Stimulated activated CD8-positive, alpha-beta memory T cell treated with anti-CD3 and anti-CD28 coated beads, Interleukin-4, amount 100 ng/mL, for 4 hours (primary cell): ENCODE measurements around the gene LRRC3.

Source experiments
- DNase-seq, 2 donors: peaks; one replicate each; pipeline ENCODE4 v3.0.0-alpha.2; 2020; ENCODE audit warnings: low read depth in 2 of 2, low spot score in 1 of 2

LRRC3 gene

DNA sequence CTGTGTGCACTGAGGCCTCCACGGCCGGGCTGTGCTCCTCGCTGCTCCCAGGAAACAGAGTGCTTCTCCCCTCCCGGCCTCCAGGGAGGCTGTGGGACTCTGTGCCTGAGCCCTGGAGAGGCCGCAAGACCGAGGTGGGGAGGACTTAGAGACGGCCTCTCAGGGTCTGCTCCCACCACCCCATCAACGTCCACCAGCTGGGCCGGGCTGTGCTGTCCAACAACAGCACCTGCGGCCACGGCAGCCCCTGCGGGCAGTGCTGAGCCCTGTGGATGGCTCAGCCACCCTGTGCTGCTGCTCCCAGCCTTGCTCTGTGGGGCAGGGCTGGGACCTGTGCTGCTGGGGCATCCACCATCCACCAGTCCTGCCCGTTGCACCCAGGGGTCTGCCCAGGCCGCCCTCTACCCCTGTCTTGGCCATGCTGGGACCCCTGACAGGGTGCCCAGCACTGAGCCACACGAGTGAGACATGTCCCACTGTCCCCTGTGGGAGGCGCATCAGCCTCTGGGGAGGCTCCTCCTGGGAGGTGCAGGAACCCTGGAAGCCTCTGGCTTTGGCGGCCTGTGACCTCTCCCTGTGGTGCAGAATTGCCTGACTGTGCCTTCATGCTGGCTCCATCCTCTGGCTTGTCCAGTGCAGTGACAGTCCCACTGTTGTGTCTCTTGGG is 31.2 kb upstream of the LRRC3 start:
- DNase-seq, result no peak

DNA sequence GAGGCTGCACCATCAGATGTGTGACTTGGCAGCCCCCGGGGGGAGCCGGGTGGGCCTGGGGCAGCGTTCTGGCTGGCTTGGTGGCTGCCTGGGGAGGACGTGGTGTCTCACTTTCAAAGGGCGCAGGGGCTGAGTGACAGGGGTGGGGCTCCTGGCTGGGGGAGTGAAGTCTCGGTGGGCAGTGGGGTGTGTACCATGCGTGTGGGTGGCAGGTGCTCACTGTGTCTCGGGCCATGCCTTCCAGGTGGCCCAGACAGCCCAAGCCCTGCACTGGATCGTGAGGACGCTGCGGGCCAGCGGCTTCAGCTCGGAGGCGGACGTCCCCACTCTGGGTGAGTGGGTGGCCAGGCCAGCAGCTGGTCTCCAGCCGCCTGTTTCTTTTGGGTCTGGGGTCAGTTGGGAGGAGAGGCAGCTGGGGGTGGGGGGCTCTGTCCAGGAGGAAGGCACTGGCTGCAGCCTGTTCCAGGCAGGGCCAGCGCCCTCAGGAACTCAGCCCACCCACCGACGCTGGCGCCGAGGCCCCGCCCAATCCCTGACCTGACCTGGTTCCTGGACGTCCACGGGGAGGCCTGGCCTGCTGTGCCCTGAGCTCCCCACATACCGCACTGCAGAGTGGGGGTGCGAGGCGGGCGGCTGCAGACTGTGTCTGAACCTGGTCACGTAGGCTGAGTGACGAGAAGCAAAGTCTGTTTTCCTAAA is 30.6 kb upstream of the LRRC3 start:
- DNase-seq, result no peak

DNA sequence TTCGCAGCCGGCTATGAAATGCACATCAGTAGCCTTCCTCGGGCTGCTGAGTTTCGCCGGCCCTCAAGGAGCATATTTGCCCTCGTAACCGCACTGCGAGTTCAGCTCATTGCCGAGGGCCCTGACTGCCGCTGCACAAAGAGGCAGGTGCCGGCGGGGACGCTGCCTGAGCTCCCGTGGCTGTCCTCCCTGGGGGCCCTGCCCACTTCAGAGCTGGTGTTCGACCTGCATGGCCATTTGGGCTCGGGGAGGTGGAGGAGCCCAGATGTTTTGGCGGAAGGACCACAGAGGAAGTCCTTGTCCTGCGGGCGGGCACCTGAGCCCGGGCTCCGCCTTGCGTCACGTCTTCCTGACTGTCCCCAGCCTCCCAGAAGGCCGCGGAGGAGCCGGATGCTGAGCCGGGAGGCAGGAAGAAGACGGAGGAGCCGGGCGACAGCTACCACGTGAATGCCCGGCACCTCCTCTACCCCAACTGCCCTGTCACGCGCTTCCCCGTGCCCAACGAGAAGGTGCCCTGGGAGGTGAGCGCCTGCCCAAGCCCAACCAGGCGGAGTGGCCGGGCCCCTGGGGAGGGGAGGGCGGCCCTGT is 29.9 kb upstream of the LRRC3 start:
- no peak for DNase-seq

DNA sequence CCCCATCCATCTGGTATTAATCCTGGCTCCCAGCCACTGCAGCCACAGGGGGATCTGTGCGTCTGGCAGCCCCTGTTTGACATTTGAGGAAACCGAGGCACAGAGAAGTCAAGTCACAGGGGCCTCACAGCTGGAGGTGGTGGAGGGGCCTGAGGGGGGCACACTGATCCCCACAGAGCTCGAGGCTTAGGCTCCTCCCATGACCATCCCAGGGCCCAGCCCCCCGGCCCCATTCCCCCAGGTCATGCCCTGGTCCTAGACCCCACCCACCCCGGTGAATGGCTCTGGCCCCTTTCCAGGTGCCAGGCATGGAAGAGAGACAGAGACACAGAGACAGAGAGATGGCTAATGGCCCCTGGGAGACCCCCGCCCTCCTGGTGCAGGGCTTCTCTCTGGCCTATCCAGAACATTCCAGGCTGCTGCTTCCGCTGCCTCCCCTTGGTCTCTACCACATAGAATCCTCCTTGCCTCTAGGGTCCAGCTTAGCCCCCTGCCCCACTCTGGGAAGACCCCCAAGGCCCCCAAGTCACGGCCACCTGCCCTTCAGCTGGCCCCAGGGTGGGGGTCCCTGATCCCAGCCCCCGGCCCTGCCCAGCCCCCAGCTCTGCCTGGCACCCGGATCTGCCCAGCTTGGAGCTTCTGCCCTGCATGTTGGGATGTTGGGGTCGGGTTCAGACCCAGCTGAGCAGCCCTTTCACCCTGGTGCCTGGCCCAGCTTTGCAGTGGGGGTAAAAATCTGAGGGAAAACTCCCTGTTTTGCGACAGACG is 29.2 kb upstream of the LRRC3 start:
- no peak for DNase-seq

DNA sequence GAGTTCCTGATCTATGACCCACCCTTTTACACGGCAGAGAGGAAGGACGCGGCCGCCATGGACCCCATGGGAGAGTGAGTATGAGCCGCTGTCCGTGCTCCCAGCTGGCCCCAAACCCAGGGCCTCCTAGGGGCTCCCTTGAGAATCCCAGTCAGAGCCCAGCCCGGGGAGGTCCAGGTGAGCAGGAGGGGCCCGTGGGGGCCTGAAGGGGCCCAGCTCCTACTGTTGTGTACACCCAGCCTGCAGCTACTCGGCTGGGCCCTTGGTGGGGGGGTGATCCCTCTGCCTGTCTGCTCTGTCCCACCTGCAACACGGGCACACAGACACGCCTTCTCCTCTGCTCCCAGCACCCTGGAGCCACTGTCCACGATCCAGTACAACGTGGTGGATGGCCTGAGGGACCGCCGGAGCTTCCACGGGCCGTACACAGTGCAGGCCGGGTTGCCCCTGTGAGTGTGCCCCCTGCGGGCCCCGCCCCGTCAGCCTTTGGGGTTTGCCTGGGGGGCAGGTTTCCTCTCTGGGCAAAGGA is 28.6 kb upstream of the LRRC3 start:
- DNase-seq, result no peak

DNA sequence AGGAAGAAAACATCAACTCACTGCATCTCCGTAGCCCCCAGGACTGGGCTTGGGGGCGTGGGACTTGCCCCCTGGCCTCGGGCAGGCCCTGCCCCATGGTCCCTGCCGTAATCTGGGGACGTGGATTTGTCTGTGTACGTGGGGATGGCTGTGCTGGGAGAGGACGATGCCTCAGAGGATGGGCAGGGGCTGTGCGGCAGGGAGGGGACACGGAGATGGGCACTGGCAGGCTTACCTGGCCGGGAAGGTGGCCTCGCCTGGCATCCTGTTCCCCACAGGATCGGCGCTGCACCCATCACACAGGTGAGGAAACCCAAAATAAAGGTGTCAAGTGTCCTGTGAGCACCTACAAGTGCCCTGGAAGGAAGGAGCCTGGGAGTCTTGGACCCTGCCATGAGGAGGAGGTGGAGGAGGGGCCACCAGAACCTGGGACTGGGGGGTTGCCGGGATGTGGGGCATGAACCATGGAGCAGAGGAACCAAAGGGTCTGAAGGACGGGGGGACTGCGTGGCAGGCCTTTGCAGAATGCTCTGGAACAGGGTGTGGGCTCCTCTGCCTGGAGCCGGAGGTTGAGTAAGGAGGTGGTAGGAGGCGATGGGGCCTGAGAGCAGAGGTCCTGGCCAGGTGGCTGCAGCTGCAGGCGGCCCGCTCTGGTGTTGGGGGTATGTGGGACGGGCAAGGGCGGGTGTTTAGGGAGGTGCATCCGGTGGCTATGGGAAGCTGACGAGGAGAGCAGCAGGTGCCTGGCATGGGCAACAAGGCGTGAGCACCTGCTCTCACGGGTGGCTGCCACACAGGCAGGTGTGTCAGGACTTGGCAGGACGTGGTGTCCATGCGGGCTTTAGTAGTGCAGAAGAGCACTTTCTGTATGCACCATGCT is 27.8 kb upstream of the LRRC3 start:
- DNase-seq, result no peak

DNA sequence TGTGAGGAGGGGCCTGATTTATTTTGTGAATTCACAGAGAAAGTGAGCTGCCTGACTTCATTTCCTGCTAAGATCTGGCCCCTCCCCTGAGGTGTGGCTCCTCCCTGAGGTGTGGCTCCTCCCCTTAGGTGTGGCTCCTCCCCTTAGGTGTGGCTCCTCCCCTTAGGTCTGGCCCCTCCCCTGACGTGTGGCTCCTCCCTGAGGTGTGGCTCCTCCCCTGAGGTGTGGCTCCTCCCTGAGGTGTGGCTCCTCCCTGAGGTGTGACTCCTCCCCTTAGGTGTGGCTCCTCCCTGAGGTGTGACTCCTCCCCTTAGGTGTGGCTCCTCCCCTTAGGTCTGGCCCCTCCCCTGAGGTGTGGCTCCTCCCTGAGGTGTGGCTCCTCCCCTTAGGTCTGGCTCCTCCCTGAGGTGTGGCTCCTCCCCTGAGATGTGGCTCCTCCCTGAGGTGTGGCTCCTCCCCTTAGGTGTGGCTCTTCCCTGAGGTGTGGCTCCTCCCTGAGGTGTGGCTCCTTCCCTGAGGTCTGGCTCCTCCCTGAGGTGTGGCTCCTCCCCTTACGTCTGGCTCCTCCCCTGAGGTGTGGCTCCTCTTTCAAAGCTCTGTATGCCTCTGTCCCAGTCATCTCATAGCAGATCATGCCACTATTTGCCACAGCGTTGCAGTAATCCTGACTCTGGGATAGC is 26.9 kb upstream of the LRRC3 start:
- no peak for DNase-seq

DNA sequence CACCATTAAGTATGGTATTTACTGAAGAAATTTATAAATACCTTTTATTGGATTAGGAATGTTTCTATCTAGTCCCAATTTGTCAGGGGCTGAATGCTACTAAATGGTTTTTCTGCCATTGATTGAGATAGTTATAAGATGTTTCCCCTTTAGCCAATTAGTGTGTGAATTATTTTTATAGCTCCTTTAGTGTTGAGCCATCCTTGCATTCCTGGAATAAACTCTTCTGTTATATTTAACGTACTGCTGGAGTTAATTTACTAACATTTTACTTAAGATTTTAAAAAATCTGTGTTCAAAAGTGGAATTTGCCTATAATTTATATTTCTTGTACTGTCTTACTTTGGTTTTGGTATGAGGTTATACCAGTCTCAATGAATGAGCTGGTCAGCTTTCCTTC is 25.4 kb upstream of the LRRC3 start:
- no peak for DNase-seq

DNA sequence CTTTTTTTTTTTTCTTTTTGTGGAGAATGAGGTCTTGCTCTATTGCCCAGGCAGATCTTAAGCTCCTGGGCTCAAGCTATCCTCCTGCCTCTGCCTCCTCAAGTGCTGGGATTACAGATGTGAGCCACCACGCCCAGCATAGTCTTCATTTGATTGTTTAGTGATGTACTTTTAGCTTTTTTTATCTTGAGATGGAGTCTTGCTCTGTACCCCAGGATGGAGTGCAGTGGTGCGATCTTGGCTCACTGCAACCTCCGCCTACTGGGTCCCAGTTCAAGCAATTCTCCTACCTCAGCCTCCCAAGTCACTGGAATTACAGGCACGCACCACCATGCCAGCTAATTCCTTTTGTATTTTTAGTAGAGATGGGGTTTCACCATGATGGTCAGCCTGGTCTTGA is 24.0 kb upstream of the LRRC3 start:
- DNase-seq, result no peak

DNA sequence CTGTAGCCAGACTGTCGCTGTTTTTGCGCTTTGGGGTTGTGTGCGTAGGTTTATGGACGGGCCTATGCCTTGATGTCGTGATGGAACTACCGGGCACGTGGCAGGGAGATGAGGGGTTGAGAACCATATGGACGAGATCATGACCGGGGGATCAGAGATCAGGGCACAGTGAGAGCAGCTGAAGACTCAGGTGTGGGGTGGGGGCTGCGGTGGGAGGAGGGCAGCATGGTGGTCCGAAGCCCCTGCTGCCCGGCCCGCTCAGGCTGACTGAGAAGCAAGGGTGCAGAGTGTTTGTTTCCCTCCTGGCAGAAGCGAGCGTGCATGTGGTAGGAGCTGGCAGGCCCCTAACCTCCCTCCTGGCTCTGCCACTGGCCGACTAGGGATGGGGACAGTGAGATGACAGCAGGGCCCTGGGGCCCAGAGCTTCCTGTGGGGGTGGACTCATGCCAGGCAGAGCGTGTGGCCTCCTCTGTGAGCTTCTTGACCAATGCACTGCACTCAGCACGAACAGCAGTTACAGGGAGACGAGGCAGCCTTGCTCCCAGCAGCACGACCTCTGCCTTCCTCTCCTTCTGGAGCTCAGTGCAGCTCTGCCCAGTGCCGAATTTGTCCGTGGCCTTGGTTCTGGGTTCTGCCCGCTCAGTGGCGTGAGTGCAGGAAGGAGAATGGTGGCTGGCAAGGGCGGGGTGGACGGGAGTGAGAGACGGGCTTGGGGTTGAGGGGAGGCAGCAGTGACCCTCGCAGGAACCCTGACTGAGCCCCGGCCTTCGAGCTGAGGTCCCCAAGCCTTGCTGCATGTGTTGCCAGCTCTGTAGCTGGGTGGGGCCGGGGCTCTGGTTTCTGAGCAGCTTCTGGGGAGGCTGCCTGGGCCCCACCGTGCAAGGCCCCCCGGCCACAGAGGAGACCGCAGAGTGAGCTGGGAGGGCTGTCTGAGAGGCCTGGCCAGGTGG is 22.2 kb upstream of the LRRC3 start:
- no peak for DNase-seq

DNA sequence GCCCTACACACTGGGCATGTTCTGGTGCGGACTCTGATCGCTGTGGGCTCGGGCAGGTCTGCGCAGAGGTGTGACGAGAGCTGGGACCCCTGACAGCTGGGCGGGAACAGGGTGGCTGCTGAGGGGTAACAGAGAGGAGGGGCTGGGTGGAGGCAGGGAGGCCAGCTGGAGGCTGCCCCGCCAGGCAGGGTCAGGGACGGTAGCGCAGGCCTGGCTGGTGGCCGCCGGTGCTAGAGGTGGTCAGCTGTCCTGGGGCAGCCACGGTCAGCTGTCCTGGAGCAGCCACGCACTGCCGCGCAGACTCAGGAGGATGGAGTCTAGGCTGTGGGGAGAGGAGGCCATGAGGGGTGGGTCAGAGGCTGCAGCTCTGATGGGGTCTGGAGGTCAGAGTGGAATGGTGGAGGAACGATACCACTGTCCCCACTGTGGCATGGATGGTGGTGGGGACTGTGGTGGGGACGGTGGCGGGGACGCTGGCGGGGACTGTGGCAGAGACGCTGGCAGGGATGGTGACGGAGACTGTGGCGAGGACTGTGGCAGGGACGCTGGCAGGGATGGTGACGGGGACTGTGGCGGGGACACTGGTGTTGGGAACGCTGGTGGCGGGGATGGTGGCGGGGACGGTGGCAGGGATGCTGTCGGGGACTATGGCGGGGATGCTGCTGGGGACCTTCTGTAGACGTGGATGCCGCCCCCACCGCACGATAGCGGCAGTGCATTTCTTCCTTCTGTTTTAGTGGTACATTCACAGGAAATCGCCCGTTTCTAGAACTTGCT is 21.3 kb upstream of the LRRC3 start:
- DNase-seq, result no peak

DNA sequence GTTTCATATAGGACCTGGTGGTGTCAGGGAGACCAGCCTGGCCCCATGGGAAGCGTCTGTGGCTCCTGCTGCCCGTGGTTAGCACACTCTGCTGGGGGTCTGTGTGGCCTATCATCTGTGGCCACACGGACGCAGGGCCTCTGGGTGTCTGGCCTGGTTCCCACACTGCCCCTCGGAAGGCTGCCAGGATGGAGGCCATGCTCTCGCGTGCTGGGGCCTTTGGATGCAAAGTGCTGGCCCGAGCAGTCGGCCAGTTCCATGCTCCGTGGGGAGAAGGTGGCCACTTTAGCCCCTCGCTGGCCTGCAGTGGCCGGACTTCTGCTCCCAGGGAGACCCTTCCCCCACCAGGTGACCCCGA is 20.8 kb upstream of the LRRC3 start:
- DNase-seq, result no peak

DNA sequence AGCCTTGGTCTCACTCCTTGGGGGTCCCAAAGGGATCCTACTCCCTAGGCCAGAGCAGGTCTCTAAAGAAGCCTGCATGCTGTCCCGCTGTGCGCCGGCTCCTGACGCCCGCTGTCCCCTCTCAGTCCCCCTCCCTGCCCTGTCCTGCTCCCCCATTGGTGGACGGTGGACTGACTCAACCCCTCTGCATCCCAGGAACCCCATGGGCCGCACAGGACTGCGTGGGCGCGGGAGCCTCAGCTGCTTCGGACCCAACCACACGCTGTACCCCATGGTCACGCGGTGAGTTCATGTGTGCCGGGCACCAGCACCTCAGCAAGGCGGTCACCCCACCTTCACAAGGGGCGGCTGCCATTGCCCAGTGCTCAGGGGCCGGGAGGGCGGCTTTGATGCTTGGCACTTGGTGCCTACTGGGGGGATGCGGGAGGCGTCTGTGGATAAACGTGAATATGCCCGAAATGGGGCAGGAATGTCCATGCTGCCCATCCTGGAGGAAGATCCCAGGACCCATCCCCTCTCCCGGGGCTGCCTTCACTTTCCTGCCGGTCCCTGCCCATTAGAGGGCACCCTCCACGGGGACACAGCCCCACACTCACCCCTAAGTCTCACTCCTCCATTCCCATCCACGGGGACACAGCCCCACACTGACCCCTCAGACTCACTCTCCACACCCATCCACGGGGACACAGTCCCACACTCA is 20.2 kb upstream of the LRRC3 start:
- DNase-seq, result no peak

DNA sequence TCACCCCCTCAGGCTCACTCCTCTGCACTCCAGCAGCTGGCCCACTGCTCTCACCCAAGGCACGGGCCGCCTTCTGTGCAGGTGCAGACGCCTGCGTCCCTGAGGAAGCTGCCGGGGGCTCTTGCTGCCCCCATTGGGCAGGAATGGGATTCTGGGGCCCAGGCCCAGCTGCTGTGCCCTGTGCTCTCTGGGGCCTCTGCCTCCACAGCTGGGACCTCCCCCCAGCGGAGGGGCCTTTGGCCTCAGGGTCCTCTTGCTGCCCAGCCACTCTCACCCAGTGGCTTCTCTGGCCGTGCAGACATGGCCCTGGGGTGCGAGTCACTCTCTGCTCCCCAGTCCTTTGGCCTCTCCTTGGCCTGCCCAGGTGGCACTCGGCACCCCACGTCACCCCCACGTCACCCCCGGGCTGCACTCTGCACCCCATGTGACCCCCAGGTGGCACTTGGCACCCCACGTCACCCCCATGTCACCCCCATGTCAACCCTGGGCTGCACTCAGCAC is 19.1 kb upstream of the LRRC3 start:
- DNase-seq, result no peak

DNA sequence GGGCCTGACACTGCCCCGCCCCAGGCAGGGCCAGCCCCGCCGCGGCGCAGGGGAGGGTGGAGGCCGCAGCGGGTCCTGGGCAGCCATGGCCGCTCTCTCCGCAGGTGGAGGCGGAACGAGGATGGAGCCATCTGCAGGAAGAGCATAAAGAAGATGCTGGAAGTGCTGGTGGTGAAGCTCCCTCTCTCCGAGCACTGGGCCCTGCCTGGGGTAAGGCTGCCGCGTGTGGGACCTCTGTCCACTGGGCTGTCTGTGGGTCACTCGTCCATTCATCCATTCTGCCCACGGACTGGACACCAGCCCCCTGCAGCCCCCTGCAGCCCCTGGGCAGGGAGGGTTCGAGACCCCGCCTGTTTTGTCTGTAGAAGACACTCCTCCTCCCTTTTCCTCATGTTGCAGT is 18.4 kb upstream of the LRRC3 start:
- no peak for DNase-seq

DNA sequence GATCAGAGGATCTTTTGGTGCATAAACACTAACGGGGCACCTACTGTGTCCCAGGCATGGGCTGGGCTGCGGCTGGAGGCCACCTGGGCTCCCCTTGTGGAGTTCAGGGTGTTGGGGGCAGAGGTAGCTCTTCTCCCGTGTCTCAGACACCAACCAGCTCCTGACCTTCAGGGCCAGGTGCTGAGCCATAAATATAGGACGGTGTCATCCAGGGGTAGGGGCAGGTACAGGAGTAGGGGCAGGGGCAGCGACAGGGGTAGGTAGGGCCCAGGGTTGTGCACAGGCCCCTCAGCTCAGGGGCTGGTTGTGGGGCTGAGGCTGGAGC is 18.0 kb upstream of the LRRC3 start:
- DNase-seq, result no peak

DNA sequence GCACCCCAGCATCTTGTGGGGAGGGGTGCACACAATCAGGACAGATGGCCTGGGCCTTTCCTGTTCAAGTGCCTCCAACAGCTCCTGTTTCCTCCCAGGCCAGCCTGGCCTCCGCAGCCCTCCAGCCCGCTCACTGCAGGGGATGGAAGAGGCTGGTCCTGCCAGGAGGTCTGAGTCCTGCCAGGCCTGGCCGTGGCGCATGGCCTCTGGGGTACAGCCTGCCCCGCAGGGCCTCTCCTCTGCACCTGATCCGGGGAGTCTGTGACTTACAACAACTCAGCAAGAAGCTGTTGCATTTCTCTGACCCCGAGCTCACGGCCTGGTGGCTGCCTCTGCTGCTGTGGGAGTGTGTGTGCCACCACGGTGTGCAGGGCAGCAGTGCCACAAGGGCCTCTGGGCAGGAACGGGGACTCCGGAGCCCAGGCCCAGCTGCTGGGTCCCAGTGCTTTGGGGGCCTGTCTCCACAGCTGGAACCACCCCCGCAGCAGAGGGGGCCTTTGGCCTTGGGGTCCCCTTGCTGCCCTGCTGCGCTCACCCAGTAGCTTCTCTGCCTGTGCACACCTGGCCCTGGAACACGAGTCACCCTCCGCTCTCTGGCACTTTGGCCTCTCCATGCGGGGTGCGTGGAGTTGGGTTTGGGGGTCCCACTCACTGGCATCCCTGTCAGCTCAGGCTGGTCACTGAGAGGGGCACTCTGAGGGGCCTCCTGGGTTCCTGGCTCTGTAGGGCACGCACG is 17.4 kb upstream of the LRRC3 start:
- DNase-seq, result no peak
